Uterus (tissue), 2 donors: ENCODE data around the gene LSP1.

Source experiments
- CTCF ChIP-seq, 4 experiments: fragments of 200-600 bp in 2 of 4; fragments of 450-650 bp in 2 of 4; sonication (generic) in 2 of 4; IDR thresholded peaks; one replicate each; pipeline ENCODE4 v1.5.1; 2016 to 2019; ENCODE audit warnings: antibody characterized with exemption in 4 of 4, mild to moderate bottlenecking in 2 of 4, moderate library complexity in 1 of 4
- POLR2A ChIP-seq, 2 donors: fragments of 450-650 bp; IDR thresholded peaks; one replicate each; pipeline ENCODE4 v1.6.1; 2016; ENCODE audit warnings: antibody characterized with exemption in 2 of 2, mild to moderate bottlenecking in 1 of 2, moderate library complexity in 1 of 2

GRCh38 chr11:1869427-1870325 is 16.8 kb downstream of the LSP1 start:
- TF ChIP-seq CTCF (IDR thresholded peaks at IDR 0.05), result peak in 2 of 4 experiments; percentile 29 to 39
- no peak for TF ChIP-seq POLR2A (IDR thresholded peaks at IDR 0.05)
